ENCODE results near the gene INSRR.

DNA sequence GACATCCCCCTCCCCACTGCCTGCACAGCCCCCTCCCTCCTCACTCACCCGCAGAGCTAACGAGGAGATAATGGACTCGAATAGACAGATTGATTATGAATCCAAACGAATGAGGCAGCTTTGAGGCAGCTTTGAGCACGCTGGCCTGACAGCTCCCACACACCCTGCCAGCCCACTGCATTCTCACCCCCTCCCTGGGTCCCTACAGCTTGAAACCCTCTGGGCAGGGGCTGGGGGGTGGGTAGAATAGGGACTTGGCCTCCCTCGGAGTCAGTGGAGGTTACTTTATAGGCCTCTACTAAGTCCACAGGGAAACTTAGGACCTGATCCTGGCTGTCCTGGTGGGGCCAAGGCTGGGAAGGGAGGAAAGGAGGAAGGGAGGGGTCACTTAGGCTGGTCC, 3.7 kb upstream of the INSRR start:
- TF ChIP-seq POLR2A (IDR thresholded peaks at IDR 0.05; ENCODE audit: extremely low read depth, insufficient read length) = no peak
- TF ChIP-seq, protein P1, sequence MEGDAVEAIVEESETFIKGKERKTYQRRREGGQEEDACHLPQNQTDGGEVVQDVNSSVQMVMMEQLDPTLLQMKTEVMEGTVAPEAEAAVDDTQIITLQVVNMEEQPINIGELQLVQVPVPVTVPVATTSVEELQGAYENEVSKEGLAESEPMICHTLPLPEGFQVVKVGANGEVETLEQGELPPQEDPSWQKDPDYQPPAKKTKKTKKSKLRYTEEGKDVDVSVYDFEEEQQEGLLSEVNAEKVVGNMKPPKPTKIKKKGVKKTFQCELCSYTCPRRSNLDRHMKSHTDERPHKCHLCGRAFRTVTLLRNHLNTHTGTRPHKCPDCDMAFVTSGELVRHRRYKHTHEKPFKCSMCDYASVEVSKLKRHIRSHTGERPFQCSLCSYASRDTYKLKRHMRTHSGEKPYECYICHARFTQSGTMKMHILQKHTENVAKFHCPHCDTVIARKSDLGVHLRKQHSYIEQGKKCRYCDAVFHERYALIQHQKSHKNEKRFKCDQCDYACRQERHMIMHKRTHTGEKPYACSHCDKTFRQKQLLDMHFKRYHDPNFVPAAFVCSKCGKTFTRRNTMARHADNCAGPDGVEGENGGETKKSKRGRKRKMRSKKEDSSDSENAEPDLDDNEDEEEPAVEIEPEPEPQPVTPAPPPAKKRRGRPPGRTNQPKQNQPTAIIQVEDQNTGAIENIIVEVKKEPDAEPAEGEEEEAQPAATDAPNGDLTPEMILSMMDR (IDR thresholded peaks at IDR 0.05; ENCODE audit: low read depth, low read length) = no peak
- TF ChIP-seq MAX (IDR thresholded peaks at IDR 0.05; ENCODE audit: low read depth, low read length) = no peak
